HG02884 (cell line): ENCODE data around the gene BCCIP.

Experiments used
- ATAC-seq: cut with Tn5 transposase; IDR thresholded peaks from one replicate; pipeline ENCODE4 v1.9.1; 2021; ENCODE audit warnings: mild to moderate bottlenecking, moderate library complexity; ENCODE audit not compliant: unreplicated experiment

BCCIP gene

DNA sequence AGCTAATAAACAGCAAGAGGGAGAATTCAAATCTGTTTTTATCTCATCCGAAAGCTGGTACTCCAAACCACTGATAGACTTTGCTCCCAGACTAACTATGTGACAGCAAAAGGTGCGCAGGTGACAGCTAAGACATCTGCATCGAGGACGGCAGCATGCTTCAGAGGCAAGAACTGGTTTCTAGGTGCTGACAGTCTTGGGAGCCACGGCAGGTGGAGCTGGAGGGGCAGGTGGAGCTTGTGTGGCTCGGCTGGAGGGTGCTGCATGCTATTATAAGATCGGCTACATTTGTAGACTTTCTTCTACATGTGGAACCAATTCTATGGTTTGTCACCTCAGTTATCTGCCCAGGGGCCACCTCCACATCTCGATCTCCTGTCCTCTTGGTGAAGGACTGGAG lies 25.9 kb upstream of the BCCIP start:
- no peak for ATAC-seq

DNA sequence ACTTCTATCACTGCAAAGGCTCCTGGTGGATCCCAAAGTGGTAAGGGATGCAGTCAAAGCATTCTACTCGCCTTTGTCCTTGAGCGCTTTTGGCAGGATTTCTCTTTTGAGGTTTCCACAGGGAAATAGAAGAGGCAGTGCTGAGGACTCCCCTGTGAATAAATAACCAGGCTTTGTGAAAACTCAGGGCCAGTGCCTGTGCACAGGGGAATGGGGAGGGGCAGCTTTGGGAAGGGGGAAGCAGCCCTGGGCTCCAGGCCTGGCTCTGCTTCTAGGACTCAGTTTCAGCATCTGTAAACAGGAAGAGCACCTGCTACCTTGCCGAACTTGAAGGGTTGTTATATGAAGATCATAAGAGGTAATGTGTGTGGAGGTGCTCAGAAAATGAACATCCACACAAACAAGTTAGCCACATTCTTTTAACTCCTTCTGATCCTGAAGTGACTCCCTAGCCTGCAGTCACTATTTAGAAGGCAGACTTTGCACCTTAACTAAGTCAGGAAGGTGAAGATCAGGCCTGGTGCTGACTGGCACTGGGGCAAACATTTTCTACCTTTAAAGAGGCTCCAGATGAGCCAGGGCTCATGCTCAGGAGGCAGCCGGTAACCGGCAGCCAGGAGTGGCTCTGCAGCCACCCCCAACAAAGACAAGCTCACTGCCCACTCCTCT lies 25.2 kb upstream of the BCCIP start:
- no peak for ATAC-seq

DNA sequence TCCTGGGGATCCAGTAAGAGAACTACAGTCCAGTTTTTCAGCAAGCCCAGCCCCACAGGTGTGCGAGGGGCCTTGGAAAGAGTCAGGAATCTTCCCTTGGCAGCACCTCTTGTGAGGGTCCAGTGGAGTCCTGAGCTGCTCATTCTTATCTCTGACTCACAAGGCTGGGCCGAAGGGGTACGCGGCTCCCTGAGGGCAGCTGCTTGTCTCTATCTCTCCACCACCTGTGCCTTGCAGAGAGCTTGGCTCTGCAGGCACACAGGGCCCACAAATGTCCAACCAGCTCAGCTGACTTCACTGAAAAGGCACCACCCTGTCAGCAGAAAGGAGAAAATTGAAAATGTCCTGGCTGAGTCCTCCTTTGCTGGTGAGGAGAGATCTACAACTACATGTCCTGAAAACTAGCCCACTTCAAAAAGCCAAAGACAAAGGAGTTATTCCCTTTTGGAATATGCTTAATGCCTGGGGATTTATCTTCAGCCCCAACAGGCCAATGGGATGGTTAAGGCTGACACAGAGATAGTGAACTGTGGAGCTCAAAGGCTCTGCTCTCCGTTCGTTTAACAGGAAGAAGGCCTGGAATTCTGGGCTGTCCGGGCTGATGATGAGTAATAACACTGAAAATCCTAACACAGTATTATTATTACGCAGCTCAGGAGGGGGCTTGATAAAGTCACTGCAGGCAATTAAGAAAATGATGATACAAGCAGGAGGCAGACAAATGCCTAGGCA lies 23.7 kb upstream of the BCCIP start:
- ATAC-seq = no peak

DNA sequence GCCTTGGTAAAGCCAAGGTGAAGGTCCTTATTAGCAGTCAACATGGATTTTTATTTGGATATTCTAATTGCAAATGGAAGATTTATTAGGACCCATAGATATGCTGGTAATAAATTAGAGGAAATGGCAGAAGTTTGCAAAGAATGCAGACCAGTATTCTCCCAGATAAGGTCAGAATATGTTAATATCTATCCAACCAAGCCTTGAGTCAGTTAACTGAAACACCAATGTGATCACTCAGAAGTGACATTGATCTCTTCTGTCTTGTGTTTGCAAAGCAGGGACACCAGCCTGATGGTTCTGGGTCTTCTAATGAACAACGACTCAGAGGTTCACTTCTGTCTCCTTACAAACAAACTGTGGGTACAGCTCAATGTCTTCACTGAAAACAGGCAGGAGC lies 21.8 kb upstream of the BCCIP start:
- ATAC-seq = no peak

DNA sequence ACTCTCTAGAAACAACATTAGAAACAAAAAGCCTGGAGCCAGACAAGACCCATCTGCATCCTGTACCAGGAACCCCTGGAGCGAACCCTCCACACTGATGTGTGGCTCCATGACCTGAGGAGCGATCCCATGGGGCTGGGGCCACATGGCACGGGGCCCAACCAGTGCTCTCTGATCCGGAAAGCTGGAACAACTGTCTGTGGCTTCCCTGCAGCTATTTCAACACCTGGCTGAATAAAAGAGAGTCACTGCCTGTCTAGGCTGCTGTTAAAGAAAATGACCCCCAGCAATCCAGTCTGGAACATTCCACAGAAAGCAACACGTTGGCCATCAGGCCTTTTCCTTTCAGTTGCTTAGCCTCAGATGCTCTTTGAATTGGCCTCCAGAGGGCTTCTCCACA lies 21.2 kb upstream of the BCCIP start:
- ATAC-seq = no peak

DNA sequence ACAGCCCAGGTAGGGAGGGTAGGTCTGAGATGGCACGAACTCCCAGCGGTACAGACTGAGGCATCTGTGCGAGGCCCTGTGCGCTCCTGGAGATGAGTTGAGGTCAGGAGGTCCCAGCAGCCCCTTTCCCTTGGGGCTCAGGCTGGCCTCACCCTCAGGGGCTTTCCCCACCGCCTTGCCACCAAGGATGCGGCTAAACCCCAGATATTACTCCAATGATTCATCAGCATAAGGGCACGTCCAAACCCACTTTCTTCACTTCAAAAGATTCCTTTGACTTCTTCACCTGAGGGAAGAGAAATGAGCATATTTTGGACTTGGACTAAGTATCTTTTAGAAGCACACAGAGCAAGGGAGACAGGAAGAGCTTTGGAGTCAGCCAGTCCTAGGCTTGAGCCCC lies 20.6 kb upstream of the BCCIP start:
- no peak for ATAC-seq

DNA sequence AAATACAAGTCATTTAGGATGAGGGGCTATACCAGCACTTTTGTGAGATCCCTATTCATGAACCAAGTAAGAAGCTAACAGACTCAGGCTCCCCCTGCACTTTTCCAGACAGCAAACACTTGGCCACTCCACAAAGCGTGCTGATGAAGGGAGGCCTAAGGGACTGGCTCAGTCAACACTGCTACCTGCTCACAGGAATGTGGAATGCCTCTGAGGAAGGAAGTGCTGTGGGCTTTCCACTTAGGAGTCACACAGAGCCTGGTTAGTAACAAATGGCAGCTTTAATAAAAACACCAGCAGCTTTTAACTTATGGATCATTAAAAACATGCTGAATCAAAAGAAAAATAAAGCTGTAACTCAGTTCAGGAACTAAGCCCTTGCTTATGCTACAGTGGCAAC lies 15.3 kb upstream of the BCCIP start:
- no peak for ATAC-seq

DNA sequence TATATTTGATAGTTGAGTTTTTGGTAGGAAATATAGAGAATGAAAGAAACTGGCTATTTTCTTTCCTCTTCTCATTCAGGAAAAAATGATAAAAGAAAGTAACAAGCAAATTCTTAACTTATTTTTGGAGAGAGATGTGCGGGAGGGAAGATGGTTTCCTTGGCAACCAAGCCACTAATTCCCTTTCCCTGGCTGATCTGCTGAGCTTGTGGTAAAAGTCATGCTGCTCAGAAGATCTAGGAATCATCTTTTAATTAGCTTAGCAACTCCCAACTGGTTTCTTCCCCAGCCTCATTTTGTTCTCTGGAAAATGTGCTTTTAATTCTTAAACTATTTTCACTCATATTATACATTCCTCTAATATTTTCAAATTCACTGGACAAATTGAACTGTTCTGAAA lies 12.1 kb upstream of the BCCIP start:
- ATAC-seq = no peak

DNA sequence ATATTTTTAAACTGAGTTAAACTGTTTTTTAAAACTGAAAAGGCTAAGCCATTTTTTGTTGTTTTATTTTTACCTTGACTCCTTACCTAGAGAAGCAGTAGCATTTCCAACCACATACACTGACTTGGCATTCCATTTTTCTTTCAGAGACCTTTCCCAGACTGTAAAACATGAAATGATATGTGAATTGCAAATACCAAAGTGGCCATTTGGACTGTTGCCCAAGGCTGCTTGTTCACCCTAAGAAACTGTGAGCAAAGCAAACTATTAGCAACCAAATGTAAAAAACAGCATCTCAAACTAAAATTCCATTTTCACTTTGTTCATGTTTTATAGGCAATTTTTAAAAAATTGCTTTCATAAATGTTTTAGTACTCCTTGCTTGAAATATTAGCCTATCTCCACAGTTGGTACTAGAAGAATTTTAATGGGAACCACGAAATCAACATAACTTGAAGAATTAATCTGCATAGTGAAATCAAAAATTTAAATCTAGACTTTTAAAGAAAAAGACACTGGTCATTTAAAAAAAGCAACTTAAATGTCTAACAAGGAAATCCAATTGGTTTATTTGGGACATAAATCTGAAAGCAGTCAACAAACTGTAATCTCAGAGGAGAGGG lies 11.1 kb upstream of the BCCIP start:
- ATAC-seq = no peak

DNA sequence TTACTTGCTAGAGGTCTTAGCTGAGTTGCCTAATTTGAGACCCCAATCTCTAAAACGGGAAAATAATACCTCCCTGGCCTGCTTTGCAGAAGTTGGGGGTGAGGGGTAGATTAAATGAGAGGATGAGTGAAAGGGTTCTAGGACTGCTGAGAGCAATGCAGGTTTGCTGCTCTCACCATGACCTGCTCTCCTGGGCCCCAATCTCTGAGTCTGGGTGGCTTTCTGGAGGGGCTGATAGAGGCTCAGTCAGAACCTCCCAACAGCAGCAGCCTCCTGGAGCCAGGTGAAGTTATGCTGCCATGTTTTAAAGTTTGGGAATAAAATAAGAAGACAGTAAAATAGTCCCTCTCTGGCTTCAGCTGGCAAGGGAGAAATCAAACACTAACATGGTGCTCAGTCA lies 7.6 kb upstream of the BCCIP start:
- ATAC-seq = no peak

DNA sequence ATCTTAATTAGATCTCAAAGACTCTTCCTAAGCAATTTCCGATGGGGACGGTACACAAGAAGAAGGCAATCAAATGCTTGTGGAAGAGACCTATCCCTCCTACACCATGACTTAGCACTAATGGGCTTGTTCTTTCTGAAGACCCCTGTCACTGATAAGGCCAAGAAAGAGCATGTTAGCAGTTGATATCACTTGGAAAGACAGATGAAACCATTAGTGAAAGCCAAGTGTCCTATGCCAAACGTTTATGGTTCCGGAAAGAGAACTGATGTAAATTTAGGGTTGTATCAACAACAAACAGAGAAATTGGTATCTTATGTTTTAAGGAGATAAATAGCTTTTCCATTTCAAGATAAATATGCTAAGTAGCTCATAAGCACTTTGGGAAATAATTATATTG lies 6.8 kb upstream of the BCCIP start:
- no peak for ATAC-seq

DNA sequence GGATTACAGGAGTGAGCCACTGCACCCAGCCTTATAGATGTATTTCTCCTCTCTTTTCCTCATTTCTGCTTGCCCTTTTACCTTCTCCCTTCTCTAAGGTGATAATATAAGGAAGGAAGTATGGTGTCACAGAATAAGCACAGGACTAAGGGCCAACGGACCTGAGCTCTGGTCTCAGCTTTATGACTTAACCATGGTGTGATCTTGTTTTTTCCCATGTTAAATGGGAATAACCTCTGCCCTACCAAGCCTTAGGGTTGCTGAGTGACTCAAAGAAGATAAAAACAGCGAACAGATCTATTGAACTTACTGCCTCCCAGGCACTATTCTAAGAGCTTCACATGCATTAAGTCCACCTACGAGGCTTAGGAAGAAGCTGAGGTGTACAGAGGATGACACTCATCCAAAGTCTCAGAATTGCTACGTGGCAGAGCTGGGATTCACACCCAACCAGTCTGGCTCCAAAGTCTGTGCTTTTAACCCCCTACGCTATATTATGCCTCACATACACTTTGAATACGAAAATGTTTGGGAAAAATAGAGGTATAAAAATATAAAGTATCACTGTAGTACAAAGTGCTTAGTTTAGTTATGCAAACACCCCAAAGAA lies 5.9 kb upstream of the BCCIP start:
- ATAC-seq = no peak

DNA sequence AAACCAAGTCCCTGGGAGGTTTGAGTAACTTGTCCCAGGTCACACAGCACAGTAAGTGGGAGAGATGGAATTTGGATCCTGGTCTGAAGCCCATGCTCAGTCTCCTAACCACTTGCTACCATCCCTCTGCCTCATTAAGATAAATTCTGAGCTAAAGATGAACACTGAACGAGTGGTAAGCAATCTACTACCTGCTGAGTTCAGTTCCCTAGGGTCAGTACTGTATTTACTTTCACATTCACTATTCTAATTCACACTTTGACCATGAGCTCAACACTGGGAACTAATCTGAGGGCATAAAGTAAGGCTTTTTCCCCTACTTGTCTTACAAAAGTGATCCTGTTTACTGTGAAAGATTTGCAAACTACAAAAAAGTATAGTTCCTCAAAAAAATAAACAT lies 2.6 kb upstream of the BCCIP start:
- ATAC-seq = peak; percentile 44

DNA sequence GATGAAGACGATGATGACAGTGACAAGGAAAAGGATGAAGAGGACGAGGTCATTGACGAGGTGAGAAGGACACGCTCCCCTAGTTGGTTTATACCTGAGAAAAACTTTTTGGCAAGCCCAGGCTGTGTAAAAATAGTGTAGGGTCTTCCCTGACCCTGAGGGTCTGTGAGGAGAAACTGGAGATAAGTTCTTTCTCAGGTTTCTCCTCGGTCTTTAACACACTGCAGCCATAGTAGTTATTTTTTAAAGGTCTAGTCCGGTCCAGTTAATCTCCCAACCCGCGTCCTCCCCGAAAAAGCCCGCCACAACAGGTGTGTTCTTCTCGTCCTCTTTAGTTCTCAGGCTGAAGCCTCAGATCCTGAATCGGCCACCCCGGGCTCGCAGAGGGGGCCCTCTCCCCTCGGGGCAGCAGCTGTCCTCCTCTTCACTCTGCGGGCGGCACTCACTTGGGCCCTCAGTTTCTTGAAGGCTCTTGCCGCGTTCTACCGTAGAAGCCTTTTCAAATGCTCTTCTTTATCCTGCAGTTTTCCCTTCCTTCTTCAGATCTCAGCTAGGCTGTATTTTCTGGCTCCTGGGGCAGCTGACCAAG lies 411 bp downstream of the BCCIP start:
- ATAC-seq = no peak

DNA sequence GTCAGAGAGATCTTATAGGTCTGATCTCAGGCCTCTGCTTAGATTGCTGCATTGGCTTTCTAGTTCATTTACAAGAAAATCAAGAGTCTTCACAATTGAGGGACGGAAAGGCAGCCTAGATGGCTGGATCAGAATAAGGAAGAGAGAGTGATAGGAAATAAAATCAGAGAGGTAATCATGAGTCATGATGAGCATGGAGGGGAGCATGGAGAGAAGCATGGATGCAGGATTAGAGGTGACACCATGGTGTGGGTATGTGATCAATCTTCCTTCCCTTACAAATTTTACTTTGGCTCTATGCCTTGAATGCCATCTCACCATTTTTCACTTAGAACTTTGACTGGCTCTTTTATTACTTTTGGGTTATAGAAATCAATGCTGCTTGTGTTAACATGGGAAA lies 1.4 kb downstream of the BCCIP start:
- no peak for ATAC-seq

DNA sequence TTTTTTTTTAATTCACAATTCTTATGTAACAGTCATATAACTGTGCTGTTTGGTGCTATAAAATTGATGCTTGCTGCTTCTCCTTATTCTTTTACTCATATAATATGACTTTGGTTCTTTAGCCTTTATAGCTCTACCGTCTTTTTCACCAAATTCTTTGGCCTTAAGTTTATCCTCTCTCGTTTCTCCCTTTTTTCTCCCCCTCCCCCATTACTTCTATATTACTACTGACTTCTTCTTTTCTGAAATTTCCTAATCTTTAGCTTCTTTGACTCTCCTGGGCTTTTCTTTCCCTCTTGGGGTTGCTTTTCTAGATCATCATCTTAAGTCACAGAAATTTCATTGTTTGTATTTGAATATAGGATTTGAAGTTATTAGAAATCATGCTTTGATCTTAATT lies 3.8 kb downstream of the BCCIP start:
- no peak for ATAC-seq

DNA sequence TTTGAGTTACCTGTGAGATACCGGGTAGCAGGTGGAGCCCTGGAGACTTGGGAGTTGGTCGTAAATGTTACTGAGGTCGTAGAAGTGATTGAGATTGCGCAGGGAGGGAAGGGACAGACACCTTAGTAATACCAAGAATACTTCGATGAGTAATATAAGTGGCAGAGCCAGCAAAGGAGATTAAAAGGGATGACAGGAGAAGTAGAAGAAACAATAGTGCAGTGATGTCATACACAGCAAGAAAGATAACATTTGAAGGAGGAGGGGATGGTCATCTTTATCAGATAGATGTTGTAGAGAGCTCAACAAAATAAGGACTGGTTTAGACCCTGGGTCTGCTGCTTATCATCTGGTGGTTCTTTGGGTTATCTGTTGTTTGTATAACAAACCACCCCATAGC lies 5.0 kb downstream of the BCCIP start:
- no peak for ATAC-seq

DNA sequence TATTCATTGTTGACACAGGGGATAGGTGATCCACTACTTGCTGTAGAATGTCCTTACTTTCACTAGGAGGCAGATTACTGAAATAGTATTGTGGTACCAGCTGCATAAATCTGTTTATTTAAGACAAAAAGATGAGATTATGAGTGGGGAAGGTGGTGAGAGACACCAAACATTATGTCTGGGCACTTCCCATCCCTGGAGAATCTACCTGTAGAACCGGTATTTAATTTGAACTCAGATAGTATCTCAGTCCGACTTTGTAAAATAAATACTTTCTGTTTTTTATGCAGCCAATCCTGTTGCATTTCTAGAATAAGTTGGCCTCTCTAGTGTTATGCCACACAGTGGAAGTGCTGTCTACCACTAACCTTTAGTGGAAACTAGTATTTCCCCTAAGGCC lies 13.4 kb downstream of the BCCIP start:
- ATAC-seq = no peak

DNA sequence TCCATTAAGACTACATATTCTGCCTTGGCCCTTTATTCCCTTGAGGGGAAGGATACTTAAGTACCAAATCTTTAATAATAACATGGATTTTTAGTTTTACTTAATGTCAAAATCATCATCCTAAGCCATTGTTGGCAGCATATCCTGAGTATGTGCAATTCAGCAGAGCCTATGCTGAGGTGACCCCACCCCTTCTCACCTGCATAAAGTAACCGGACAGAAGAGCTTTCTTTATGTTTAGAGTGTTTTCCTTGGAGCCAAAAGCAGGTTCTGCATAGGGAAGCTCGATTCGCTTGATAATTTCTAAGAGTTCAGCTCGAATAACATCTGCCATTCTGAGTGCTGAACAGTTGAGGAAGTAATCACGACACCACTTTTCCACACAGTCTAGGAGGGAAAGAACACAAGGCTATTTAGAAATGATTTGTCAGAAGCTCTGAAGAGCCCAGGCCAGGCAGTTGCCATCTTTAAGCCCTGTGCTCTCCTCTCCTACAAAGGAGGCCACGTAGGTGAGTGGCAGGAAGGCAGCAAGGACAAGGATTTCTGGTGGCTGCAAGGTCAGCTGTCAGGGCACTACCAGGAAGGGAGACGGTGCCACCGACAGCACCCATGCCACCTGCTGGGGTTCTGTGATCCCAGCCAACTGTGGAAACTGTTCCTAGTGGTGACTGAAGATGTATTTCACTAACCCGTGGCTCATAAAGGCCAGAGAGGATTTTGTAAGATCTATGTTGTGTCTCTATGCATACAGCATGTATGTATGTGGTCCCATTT lies 15.6 kb downstream of the BCCIP start:
- no peak for ATAC-seq

DNA sequence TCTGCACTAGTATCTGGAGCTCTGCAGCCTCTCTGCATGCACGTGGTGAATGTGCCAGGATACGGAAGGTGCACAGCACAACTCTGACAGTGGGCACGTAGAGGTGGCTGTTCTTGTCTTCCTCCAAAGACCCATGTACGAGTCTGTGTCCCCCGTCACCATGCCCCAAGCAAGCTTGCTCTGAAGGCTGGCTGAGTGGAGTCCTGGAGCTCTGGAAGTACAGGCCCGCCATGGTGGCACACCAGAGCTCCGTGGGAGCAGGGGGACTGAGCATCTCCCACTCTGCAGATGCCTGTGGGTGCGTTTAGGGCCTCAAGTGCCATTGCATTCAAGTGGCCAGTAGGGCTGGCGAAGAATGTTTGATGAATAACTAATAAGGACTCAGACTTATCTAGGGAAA lies 17.1 kb downstream of the BCCIP start:
- no peak for ATAC-seq

DNA sequence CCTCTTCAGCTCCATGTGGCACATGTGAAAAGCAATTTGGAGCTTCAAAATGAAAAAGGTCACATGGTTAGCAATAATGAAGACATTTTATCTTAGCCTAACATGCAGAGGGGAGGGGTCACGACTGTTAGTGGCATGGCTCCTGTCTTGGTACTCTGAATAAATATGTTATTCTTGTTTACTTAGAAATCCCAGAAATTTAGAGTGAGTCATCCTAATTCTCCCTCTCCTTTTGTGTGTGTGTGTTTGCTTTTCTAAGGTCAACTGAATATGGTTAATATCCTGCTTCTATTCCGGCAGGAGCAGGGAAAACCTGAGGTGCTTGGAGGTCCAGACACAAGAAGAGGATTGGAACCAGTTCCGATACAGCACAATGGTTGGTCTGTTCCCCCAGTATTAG lies 17.6 kb downstream of the BCCIP start:
- no peak for ATAC-seq
